A673 (cell line): ENCODE results near the gene FOXJ1.

Experiments used
- CTCF ChIP-seq: fragments of 300-800, 200-600 bp; sonication (generic); conservative IDR thresholded peaks from 2 replicates; pipeline ENCODE4 v1.5.1; 2017; ENCODE audit warnings: low read depth, mild to moderate bottlenecking, antibody characterized with exemption, low read length, moderate library complexity, mixed read lengths
- EZH2 ChIP-seq: fragments of 200-600 bp; sonication (generic); IDR thresholded peaks from 2 replicates; pipeline ENCODE4 v1.6.1; 2017; ENCODE audit warnings: borderline replicate concordance, low read depth, mild to moderate bottlenecking, mixed read lengths, antibody characterized with exemption, low read length; ENCODE audit not compliant: poor library complexity, severe bottlenecking

- TF ChIP-seq CTCF, result no peak
- TF ChIP-seq EZH2, result no peak
Observed at GRCh38 chr17:76178124-76178523, 37.1 kb upstream of the FOXJ1 start.
